ENCODE data around the gene BTBD6. TPM values are rescaled to one million over a fixed set of nuclear protein-coding genes. Genes with fewer than 3 reads are reported as not detected.

The BTBD6 gene
- 45.1 and 54.7 TPM in 2 replicates for total RNA-seq (2014; rRNA removed)
- 49.0 TPM for polyA plus RNA-seq (2012)

- DNase-seq (ENCODE audit: low read depth) = peak; percentile 75
These were observed at the start of gene BTBD6 for GRCh38 chr14:105248368-105249181. Gene BTBD6 (plus strand): TSS chr14:105248533. CDS start chr14:105248712, 179 bp downstream.

DNA sequence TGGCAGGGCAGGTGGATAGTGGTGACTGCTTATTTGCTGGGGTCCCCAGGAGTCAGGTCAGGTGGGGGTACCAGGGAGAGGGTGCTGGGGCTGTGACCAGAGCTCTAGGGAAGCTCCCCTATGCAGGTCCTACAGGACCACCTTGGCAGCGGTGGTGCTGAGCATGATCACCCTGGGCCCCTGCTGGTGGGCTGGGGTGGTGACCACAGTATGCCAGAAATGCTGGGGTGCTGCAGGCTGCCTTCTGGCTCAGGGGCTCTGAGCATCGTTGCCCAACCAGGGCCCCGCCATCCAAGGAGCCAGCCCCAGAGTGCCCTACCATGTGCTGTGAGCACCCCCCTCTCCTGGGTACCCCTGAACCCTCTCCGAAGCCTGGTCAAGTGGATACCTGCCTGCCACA is 49.7 kb upstream of the BTBD6 start:
- no peak for DNase-seq (ENCODE audit: low read depth)

DNA sequence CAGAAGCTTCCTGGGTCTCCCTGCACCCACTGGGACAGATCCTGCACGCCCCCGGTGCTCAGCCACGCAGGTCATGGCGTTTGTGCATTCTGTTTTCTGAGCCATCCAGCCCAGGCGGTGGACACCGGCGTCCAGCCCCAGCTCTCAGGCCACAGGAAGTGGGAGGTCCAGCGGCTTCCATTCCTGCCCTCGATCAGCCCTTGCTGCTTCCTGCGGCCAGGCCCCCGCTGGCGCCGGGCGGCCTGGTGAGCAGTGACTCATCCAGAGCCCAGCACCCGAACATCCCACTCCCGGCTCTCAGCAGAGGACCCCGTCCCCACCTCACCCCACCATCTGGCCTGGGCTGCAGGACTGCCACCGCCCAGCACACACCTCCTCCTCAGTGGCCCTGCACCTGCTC is 49.2 kb upstream of the BTBD6 start:
- DNase-seq (ENCODE audit: low read depth) = no peak

DNA sequence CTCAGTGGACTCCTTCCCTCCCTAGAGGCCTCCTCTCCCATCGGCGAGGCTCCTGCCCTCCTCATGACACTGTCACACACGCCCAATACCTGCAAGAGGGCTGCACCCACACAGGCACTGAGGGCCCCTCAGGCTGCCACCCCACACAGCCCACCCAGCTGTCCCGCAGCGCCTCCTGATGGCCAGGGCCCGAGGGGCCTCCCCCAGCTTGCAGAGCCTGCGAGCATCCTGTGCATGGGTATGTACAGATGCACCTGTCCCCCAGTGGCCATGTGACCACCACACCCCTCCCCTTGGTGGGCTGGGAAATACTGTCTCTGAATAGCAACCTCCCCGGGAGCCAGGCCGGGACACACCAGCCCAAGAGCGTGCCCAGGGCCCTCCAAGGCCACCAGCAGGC is 48.3 kb upstream of the BTBD6 start:
- DNase-seq (ENCODE audit: low read depth) = no peak

DNA sequence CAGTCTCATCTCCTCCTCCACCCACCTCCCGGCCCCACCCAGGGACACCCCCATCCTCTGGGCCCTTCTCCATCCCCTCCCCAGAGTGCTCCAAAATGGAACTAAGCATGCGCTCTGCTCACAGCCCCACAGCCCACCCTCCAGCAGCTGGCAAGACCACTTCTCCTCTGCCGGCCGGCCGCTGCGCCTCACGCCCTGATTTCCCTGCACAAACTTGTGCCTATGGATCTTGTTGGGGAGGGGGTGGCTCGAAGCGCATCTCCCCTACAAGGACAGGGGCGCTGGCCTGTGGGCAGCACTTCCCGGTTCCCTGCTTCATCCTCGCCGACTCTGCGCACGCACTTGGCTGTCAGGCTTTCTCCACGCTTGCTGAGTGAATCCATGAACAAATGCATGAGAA is 47.7 kb upstream of the BTBD6 start:
- DNase-seq (ENCODE audit: low read depth) = no peak

GRCh38 chr14:105201156-105201924 is 47.0 kb upstream of the BTBD6 start:
- DNase-seq (ENCODE audit: low read depth) = no peak

DNA sequence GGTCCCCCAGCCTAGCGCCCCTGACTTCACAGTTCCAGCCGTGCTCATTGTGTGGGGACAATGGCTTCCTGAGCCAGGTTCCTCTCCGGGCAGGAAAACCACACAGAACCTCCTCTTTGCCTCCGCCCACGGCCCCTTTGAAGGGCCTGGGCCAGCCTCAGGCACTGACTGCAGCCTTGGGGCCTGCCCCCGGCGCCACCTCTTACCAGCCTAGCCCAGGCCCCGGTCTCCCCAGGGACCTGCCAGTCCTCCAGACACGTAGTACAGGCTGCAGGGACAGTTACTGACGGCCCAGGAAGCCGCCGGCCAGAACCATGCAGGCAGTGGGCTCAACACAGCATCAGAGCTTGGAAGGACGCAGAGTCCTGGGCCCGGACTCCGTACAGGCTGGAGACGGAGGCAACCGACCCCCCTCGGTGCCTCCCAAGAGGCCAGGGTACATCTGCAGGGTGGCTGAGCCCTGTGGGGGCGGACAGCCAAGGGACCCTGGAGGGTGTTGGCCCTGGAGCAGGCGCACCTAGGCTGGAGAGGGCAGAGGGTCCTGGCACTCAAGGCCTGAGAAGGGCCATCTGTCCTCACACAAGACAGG is 46.3 kb upstream of the BTBD6 start:
- no peak for DNase-seq (ENCODE audit: low read depth)

GRCh38 chr14:105203057-105203531 is 45.2 kb upstream of the BTBD6 start:
- peak; percentile 34 for DNase-seq (ENCODE audit: low read depth)

DNA sequence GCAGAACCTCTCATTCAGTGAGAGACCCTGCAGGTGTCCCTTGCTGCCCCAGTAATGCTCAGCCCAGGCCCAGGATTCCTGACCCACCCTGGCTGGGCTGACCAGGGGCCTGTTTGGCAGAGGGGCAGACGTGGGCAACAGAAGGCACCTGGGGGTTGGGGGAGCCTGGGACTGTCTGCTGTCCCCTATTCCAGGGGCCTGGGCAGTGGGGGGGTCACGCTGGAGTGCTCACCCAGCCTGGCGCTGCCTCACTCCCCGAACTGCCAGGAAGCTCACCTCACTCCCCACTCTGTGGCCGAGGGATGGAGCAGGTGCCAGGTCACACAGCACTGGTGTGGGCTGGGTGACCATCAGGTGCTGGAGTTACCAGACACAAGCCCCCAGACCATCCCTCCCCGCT is 44.6 kb upstream of the BTBD6 start:
- DNase-seq (ENCODE audit: low read depth) = no peak

- DNase-seq (ENCODE audit: low read depth) = no peak
These were observed 44.0 kb upstream of the BTBD6 start for GRCh38 chr14:105204206-105204930.

DNA sequence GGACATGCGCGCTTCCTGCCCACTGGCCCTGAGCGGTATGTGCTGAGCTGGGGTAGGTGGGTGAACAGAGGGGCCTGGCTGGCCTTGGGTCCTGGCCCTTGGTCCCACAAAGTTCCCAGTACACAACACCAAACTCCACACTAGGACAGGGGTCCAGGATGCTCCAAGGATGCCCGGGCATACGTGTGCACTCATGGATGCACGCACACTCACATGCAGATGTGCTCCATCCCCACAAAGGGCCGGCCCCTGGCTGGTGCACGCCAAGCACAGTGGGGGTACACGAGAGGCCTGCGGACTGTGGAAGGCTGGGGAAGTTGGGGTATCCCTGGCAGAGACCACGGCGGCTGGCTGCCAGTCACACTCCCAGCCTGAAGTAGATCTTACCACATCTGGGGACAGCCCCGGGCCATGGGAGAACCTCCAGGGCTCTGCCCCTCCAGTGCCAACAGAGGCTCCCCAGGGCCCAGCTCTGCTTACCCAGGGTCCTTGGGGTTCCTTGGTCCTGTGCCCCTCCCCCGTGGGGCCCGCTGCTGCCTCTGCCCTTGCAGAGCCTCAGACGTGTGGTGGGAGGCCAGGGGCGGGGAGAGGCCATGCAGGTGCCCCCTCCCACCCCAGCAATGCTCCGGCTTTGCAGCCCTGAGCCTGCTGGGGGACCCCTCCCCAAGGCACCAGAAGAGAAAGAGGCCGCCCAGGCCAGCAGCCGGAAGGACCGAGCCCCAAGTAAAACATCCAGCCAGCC is 43.2 kb upstream of the BTBD6 start:
- DNase-seq (ENCODE audit: low read depth) = no peak

- no peak for DNase-seq (ENCODE audit: low read depth)
These were observed 42.6 kb upstream of the BTBD6 start for GRCh38 chr14:105205673-105206208.

- DNase-seq (ENCODE audit: low read depth) = no peak
These were observed 41.5 kb upstream of the BTBD6 start for GRCh38 chr14:105206873-105207272.

- no peak for DNase-seq (ENCODE audit: low read depth)
These were observed 40.9 kb upstream of the BTBD6 start for GRCh38 chr14:105207460-105207901.

DNA sequence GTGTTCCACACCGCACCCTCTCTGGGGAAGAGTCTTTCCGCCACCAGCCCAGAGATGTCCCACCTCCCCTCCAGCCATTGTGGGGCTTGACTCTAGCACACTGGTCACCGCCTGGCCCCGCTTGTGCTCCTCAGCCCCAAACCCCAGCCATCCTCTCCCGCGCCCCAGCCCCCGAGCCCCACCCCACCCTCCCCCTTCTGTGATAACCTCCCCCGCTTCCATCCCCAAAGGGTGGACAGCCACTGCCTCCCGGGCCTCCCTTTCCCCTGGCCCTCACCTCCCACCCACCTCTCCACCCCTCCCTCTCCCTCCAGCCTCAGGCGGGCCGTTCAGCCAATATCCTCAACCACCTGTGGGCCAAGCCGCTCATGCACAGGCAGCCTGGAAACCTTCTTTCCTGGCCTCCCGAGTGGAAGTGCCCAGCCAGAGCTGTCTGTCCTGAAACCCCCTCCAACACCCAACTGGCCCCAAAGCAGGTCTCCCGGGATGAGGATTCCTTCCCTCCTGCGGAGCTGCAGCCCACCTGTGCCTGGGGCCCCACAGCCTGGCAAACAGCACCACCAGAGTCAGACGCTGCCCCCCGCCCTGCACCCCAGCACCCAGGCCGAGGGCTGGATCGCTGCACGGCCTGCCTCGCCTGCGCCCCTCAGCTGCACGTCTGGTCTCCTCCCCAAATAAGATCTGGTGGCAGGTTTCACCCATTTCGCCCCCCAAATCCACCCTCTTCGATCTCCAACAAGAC is 40.2 kb upstream of the BTBD6 start:
- DNase-seq (ENCODE audit: low read depth) = no peak

DNA sequence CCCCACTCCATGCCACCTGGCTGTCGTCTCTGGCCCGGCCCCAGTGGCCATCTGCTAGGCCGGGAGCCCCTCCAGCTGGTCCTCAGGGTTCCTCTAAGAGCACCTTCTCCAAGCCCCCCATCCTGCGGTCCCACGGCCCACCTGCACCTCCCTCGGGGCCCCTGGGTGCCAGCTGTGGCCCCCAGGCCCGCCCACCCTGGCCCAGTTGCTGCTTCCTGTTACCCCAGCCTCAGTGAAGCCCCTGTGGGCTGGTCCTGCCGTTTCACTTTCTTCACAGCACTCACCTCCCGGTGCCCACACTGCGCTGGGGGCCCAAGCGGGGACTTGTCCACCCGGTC is 39.6 kb upstream of the BTBD6 start:
- no peak for DNase-seq (ENCODE audit: low read depth)

- no peak for DNase-seq (ENCODE audit: low read depth)
These were observed 39.2 kb upstream of the BTBD6 start for GRCh38 chr14:105209091-105209490.

DNA sequence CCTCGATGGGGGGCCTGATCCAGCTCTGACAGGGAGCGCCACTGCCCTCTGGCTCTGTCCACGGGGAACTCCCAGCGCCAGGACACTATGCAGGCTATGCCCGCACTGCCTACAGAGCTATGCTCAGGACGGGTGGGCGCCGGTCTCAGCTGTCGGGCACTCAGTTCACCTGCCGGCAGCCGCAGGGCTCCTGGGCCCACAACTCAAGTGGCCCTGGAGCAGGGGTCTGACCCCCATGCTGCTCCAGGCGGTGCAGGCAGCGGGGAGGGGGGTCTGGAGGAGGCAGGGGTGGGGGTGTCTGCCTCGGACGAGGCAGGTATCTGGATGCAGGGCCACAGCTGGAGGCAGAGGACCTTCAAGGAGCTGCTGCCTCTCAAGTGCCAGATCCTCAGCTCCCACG is 38.7 kb upstream of the BTBD6 start:
- DNase-seq (ENCODE audit: low read depth) = no peak

DNA sequence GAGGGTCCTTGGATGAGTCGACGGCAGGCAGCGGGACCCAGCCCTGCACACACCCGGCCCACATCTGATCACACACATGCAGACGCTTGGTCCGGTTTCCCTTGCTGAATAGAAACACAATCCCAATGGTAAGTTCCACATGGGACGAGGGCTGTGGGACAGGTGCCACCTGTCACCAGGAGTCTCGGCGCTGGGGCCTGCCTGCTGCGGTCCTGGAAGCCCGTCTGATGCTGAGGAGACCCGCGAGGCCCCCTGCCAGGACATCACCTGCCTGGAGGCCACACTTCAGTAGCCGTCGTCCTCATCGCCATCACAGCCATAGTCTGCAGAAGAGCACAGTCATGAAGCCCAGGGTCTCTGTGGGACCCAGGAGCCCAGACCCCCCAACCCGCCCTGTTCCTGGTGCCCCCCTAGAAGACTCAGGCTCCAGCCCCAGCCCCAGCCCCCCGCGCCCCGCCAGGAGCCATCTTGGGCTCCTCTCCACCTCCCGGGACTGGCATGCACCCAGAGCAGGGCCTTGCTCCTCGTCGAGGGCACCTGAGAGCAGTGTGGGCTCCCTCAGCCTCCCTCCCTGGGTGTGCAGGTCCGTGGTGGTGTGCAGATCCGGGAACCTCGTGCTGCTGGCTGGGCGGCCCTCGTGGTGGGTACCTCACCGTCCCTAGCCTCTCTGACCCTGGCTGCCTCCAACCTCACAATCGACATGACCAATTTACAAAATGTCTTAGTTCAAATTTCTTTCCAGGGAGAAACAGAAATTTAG is 37.9 kb upstream of the BTBD6 start:
- no peak for DNase-seq (ENCODE audit: low read depth)

All from LHCN-M2 (cell line).